GM21717 (cell line): ENCODE measurements around the gene PTPRQ.
A peak's percentile ranks its signal among the peaks of the same experiment; 100 is the strongest.
"Not testable (repeated sequence)": the region's sequence is repeated elsewhere in the genome, so short reads cannot be mapped to it uniquely, and the experiment has no call there.

Experiments
- ATAC-seq: cut with Tn5 transposase; IDR thresholded peaks from one replicate; pipeline ENCODE4 v1.9.1; 2021; ENCODE audit warnings: mild to moderate bottlenecking, moderate library complexity; ENCODE audit not compliant: unreplicated experiment

The PTPRQ gene, protein sequence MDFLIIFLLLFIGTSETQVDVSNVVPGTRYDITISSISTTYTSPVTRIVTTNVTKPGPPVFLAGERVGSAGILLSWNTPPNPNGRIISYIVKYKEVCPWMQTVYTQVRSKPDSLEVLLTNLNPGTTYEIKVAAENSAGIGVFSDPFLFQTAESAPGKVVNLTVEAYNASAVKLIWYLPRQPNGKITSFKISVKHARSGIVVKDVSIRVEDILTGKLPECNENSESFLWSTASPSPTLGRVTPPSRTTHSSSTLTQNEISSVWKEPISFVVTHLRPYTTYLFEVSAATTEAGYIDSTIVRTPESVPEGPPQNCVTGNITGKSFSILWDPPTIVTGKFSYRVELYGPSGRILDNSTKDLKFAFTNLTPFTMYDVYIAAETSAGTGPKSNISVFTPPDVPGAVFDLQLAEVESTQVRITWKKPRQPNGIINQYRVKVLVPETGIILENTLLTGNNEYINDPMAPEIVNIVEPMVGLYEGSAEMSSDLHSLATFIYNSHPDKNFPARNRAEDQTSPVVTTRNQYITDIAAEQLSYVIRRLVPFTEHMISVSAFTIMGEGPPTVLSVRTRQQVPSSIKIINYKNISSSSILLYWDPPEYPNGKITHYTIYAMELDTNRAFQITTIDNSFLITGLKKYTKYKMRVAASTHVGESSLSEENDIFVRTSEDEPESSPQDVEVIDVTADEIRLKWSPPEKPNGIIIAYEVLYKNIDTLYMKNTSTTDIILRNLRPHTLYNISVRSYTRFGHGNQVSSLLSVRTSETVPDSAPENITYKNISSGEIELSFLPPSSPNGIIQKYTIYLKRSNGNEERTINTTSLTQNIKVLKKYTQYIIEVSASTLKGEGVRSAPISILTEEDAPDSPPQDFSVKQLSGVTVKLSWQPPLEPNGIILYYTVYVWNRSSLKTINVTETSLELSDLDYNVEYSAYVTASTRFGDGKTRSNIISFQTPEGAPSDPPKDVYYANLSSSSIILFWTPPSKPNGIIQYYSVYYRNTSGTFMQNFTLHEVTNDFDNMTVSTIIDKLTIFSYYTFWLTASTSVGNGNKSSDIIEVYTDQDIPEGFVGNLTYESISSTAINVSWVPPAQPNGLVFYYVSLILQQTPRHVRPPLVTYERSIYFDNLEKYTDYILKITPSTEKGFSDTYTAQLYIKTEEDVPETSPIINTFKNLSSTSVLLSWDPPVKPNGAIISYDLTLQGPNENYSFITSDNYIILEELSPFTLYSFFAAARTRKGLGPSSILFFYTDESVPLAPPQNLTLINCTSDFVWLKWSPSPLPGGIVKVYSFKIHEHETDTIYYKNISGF (N-terminal part only)

DNA sequence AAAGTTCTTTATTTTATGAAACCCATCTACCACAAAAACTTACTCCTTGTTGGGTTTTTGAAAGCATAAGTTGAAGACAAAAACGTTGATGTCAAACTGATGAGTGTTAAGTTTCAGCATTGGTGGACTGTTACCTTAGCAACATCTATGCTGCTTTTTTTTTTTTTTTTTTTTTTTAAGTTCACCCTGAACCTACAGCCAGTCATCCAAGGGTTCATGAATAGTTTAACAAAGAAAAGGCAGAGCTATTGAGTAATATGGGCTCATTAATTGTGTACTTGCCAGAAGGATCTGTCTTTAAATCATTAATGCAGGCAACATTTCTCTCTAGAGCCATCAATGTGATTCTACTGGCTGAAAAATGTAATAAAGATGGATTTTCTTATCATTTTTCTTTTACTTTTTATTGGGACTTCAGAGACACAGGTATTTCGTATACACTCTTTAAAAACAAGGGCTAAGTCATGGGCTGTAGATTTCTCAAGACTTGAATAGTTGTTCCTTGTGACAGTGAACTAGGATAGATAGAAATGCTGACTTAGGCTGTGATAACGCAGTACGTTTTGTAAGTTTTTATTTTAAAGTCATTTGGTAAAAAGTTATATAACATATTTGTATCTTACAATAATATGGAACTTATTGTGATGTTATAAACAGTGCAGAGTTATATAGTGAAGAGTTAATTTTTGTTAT is at the start of gene PTPRQ:
TSS of gene PTPRQ (plus strand) at position 262 of the 693 bp plus-strand sequence. CDS start at position 373, 111 bp downstream.
- no peak for ATAC-seq

DNA sequence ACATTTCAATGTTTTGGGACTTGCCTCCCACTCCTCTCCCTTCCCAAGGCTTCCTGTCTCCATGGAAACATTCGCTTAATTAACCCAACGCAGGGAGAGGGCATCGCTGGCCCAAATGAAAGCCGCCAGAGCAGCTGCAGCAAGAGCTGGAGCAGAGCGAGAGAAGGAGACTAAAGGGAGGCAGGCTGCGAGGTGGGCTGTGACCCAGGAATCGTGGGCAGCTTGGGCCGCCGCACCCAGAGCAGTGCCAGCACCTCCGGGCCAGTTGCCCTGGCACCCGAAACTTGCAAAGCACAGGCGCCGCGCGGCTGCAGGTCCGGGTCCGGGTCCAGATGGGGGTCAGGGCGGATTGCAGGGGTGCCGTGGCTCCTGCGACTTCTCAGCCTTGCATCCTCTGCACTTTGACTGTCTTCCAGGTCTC is 43.5 kb upstream of the PTPRQ start:
- no peak for ATAC-seq

DNA sequence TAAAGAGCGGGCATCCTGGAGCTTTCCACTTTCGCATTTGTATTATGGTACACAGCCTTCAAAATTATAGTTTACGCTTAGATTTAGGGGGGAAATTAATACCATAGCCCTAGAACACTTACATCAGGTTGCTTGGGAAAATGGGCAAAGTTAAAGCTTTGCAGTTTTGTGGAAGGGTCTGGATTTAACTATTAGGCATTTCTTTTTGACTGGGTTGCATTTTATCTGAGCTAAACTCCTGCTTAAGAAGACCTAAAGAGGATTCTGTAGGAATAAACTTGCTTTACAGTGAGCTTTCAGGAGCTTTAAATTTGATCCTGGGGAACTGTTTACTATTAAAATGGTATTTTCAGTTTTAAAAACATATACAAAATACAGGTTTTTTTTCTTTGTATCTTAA is 42.8 kb upstream of the PTPRQ start:
- no peak for ATAC-seq

DNA sequence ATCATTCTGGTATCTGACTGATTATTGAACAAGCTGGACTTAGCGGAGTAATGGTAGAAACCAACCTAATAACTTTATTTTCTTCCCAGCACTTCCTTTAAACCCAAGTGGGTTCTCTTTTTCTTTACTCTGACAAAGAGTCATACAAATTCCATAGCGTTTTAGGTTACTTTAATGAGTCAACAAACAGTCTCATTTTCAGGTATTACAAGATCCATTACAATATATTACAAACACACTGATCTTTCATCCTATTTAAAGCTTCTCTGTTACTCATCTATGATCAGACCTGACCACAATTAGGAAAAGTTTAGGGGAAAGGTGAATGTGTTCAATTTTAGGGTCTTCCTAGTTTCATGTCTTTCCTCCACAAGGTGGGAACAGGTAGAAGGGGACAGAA is 39.4 kb upstream of the PTPRQ start:
- ATAC-seq = no peak

DNA sequence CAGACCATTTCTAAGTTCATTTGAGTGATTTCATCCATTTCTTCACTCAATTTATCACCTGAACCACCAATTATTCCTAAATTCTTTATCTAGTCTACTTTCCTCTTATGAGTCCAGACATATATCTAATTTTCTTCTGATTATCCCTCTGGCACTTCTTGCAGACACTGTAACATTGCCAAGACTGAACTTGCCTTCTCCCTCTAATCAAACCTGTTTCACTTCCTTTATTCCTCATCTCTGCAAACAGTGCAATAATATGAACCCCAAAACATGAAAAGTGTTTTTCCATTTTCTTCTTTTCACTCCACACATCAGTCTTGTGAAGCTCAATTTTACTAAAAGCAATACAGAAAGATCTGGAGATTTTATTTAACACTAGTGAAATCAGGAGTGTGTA is 37.8 kb upstream of the PTPRQ start:
- ATAC-seq = no peak

DNA sequence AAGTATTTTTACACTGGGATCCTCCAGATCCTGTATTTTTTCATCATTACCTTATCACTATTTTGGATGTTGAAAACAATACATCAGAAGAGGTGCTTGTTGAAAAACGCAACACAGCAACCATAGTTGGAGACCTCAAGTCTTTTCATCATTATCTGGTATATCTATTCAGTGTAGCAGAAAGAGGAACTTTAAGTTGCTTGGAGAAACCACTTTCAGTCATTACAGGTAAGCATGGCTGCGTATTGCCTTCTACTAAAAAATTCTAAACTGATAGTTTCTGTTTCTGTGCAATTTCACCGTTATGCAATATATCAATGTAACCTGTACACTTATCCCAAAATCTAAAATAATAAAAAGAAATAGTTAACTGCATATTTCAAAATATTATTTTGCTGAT is 32.2 kb upstream of the PTPRQ start:
- ATAC-seq = peak; percentile 69

DNA sequence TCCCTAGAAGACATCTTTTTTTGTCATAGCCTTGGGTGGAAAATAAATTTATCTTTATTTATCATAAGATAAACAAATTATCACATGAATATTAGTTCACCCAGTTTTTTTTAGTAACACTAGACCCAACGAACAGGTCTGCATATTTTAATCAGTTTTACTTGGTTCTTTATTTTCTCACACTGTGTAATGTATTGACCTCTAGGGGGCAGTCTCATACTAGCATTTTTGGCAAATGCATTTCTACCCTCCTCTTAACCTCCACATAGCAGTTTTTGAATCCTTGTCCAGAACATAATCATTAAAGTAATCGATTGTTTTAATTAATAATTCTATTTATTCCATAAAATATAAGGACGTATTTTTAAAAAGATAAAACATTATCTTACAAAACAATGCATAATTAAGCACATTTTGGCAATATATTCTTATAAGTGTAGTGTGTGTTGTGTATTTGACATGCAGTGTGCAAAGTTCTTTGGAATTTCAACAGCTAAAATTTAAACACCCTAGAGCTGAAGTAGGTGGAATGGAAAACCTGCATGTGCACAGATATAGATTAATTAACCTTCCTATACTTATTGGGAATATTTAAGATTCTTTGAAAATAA is 31.6 kb upstream of the PTPRQ start:
- peak; percentile 84 for ATAC-seq

DNA sequence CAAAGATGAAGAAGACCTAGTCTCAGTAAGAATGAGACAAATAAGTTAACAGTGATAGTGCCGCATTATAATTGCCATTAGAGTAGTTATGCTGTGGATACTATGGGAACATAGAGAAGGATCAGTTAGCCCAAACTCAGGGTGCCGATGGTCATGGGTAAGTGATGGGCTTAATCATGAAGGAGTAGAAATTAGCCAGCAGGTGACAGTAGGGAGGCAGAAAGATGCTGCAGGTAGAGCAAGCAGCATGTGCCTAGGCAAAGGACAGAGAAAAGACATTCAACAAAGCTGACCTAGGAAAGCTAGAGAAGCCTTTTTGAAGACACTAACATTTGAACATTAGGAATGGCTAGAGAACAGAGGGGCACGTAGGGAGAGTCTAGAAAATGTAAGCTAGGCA is 30.6 kb upstream of the PTPRQ start:
- no peak for ATAC-seq

DNA sequence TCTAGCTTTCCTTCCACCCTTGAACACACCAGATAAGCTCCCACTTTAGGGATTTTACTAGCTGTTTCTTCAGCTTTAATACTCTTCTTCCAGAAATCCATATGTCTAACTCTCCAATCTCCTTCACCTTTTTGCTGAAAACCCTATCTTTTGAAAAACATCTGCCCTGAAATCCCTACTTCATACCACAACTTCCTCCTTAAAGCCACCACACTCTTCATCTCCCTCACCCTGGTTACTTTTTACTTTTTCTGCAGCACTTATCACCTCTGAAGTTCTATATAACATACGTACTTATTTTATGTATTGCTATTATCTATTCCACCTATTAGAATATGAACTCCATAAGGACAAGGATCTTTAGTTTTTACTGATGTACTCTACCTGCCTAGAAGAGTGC is 28.6 kb upstream of the PTPRQ start:
- ATAC-seq = no peak

DNA sequence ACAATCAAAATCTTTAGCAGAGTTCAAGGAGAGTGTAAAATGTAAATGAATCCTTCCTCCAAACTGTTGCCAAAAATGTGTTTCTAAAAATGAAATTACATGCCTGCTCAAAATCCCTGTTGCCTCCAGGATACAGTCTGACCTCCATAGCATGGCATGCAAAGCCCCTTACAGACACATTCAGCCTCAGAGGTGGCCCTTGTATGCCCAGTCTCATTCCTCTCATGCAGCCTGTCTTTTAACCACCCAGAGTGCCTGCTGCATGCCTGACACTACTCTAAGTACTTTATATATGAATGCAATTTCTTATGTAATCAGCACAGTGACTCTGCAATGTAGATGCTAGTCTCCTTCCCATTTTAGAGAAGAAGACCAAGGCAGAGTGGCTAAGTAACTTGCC is 24.4 kb upstream of the PTPRQ start:
- no peak for ATAC-seq

DNA sequence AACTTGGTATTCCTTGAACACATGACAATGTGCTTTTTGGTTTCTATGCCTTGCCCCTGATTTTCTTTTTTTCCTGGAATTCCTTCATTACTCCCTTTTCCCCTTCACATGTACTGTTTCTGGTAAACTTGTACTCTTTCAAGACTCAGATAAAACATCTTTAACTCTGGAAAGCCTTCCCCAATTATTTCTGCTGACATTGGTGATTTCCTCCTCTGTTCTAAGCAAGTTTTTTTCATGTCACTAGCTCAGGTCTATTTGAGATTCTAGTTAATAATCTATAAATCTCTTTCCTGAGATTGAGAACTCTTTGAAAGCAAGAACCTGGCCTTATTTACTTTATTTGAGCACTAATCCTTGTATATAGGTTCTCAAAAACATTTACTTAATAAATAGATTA is 24.0 kb upstream of the PTPRQ start:
- ATAC-seq = no peak

DNA sequence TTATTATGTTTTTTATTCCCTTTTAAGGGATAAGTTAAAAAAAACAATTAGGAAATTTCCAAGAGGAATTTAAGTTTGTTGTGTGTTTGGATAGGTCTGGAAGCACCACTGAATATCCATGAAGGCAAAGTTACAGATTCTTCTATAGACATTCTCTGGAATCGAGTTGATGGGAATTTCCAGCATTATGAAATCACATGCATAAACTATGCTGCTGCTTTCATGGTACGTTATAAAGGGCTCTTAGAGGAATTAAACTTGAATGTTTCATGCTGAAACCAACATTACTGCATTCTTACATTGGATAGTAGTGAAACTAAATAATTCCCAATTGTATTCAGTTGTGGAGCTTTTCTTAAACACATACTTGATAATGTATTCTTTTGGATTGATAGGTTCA is 21.5 kb upstream of the PTPRQ start:
- ATAC-seq = no peak

DNA sequence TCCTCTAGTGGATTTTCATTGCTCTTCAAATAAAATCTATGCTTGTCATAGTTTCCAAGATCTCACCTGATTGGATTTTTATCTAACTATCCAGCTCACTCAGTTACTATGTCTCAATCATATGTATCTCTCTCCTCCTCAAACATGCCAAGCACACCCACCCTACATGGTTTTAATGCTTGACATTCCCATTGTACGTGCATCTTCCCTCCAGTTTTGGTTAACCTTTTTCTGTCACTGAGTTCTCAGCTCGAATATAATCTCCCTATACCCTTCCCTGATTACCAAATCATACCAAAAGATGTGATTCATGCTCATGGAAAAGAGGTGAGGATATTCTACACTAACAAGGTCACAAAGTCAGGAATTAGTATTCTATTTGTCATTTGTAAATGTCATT is 12.0 kb upstream of the PTPRQ start:
- no peak for ATAC-seq

DNA sequence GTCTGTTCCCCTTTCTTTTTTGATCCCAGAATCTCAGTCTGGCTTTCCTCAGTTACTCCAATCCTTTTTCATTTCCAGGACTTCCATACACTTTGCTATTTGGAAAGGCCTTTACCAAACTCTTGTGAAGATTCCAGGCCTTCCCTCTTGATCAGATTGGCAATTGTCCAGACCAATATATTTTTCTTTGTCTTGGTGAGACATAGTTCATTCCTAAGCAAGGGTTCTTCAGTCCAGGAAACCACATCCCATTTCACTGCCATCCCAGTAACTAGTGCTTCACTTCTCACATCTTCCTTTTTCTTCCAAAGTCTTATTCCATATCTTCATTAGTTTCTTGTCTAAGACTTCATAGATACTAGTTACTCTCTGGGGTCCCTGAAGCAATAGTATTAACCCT is 2.1 kb upstream of the PTPRQ start:
- ATAC-seq = no peak

DNA sequence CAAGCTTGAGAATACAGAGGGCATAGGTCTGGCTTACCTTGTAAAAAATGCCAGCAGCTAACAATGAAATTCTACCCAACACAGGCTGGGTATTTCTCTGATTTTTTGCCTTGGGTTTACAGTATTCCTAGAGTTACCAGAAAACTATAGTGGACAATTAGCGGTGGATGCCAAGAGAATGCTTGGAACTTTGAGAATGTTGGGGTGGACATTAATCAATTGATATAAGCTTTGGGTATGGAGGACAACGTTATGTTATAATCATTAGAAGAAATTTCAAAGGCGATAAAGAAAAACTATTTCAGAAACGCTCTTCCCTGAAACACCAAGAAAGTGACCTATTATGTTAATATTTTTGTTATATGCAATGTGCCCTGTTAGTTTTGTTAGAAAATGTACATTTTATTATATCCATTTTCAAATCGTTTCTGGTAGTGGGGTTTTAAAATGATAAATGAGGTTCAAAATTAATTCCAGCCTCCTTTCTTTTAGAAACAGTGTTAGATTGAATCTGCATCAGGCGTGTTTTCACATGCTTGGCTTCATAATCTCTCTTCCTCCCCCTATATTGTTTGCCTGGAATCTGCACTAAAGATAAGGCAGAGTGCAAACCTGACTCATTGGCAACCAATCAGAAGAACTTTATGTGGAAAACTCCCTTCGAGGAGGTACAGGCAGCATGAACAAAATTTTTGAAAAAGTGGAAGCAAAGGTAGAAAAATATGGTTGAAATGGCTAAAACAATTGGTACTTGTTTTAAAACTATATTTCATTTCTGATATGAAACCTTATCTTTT is 1.4 kb upstream of the PTPRQ start:
- ATAC-seq = no peak

DNA sequence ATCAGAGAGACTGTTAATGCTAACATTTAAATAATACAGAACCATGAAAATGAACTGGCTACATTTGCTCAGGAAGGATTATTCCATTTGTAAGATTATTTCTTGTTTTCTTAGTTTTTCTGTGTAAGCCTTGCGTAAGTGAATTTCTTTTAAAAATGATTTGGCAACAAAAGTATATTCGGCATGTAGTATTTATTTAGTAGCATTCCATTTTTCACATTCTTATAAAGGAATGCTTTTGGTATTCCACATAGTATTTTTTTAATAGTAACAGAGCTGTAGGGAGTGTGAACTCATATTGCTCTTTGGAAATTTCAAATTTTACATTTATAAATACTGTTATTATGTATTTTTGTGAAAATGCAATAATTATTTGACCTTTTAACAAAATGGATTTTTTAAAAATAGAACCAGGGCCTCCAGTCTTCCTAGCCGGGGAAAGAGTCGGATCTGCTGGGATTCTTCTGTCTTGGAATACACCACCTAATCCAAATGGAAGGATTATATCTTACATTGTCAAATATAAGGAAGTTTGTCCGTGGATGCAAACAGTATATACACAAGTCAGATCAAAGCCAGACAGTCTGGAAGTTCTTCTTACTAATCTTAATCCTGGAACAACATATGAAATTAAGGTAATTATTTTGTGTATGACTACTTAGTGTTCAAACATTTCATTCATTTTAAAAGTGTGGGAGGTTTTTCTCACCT is 1.2 kb downstream of the PTPRQ start:
- ATAC-seq = no peak

DNA sequence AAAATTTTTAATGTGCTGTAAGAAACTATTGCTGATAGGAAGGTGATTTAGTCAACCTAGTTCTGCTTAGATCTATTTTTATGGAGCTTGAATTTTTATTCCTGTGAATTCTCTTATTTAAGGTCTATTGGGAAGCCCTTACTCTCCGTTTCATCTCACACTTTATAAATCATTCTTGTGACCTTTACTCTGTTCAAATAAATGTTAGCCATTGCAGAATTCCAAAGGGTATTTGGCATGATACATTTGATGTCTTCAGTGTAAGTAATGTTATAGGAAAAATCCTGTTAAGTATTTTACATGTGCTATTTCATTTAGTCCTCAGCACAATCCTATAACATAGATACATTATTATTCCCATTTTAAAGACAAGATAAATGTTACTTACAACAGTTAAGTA is 12.5 kb downstream of the PTPRQ start:
- no peak for ATAC-seq

DNA sequence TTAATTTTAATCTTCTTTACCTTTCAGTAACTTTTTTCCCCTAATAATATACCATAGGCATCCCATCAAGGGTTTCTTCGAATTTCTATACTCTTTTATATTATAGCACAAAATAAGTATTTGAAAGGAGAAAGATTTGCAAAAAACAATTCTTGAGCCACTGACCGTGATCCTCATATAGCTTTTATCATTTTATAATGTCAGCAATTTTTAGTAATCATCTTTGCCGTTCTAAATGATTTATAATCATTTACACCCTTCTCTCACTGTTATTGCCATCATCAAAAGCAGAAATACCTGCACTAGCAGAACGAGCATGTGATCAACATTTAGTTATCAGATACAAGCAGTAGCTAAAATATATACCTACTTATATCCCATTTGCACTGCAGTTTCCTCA is 16.9 kb downstream of the PTPRQ start:
- ATAC-seq = no peak

DNA sequence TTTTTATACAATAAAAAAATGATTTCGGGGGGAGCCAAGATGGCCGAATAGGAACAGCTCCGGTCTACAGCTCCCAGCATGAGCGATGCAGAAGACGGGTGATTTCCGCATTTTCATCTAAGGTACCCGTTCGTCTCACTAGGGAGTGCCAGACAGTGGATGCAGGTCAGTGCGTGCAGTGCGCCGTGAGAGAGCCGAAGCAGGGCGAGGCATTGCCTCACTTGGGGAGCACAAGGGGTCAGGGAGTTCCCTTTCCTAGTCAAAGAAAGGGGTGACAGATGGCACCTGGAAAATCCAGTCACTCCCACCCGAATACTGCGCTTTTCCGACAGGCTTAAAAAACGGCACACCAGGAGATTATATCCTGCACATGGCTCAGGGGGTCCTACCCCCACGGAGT is 17.8 kb downstream of the PTPRQ start:
- ATAC-seq = not testable (repeated sequence)
